COR-L47 (cell line): ENCODE results near the gene PPP1R3A.

Experiments used
- DNase-seq: peaks from one replicate; lab custom pipeline; 2025; lab: John Stamatoyannopoulos, UW

Gene PPP1R3A

GRCh38 chr7:113878394-113878992 lies 40.3 kb downstream of the PPP1R3A start:
- no peak for DNase-seq

- DNase-seq, result no peak
These were observed 43.6 kb downstream of the PPP1R3A start for GRCh38 chr7:113875224-113875623.

- DNase-seq, result no peak
These were observed 45.2 kb downstream of the PPP1R3A start for GRCh38 chr7:113873554-113874151.

GRCh38 chr7:113872981-113873380 lies 45.8 kb downstream of the PPP1R3A start:
- no peak for DNase-seq

GRCh38 chr7:113867325-113867724 lies 51.5 kb downstream of the PPP1R3A start:
- DNase-seq, result no peak

GRCh38 chr7:113856010-113856409 lies 62.8 kb downstream of the PPP1R3A start:
- DNase-seq, result no peak

GRCh38 chr7:113840954-113841353 lies 77.9 kb downstream of the PPP1R3A start:
- DNase-seq, result no peak

GRCh38 chr7:113835367-113835766 lies 83.4 kb downstream of the PPP1R3A start:
- no peak for DNase-seq

GRCh38 chr7:113832196-113832745 lies 86.5 kb downstream of the PPP1R3A start:
- DNase-seq, result no peak

- no peak for DNase-seq
These were observed 87.3 kb downstream of the PPP1R3A start for GRCh38 chr7:113831556-113831955.

- no peak for DNase-seq
These were observed 90.2 kb downstream of the PPP1R3A start for GRCh38 chr7:113828581-113828980.
